ENCODE data around the gene METTL8. TPM values are rescaled to one million over a fixed set of nuclear protein-coding genes. Genes with fewer than 3 reads are reported as not detected.

METTL8 gene
- total RNA-seq, 1 experiment from 2014 or later: 34.4 TPM

GRCh38 chr2:171334171-171334570, 99.6 kb downstream of the METTL8 start:
- RAD21 ChIA-PET (ENCODE audit: low non-redundant PET in 1 of 2, low total read pairs in 2 of 2, uncharacterized antibody in 2 of 2, unreplicated experiment in 2 of 2): no interaction called here
- Histone ChIP-seq H3K9me3 (ENCODE audit: control insufficient read depth in 1 of 2, insufficient read depth in 1 of 2, low read depth in 1 of 2, low read length in 2 of 2) (no peaks in the 10 kb centered on the region), H3K9ac (ENCODE audit: low read length) (no peak overlapping the region), H3K79me2 (ENCODE audit: insufficient read depth, low read length) (no peaks in the 10 kb centered on the region), H3K9me2 (ENCODE audit: insufficient read depth) (no peaks in the 10 kb centered on the region), H3K4me2 (ENCODE audit: low read length) (no peak overlapping the region), H3K27me3 (ENCODE audit: insufficient read depth, low read length) (no peaks in the 10 kb centered on the region), H3K27ac (ENCODE audit: low read depth, low read length) (no peak overlapping the region), H4K20me1 (ENCODE audit: insufficient read depth) (no peaks in the 10 kb centered on the region), H3K4me3 (replicated peaks in 1 of 2; ENCODE audit: low read depth in 1 of 2, low read length in 2 of 2) (no peak overlapping the region), H3K4me1 (ENCODE audit: control insufficient read depth in 1 of 2, insufficient read depth in 2 of 2, low read length in 2 of 2) (0 out of 4 replicates have a peak, but pooled peaks cover 0 to 2% of the 10 kb centered on the region in 2 experiments), H3K36me3 (ENCODE audit: control insufficient read depth in 1 of 2, insufficient read depth in 2 of 2, low read length in 2 of 2) (no peaks in the 10 kb centered on the region), H2AFZ (ENCODE audit: low read depth, low read length, poor library complexity, severe bottlenecking) (no peak overlapping the region)
- CTCF ChIA-PET: no interaction called here
- POLR2A ChIA-PET: no interaction called here
- BruUV-seq (replicated peaks): no TSS peak
- TF ChIP-seq POLR2AphosphoS5 (IDR thresholded peaks at IDR 0.05; ENCODE audit: low read depth, low read length): no peak
- TF ChIP-seq REST (IDR thresholded peaks at IDR 0.05; ENCODE audit: low read depth): no peak
- TF ChIP-seq CEBPB (IDR thresholded peaks at IDR 0.05; ENCODE audit: low read depth): no peak
- TF ChIP-seq SIN3A (IDR thresholded peaks at IDR 0.05; ENCODE audit: low read depth): no peak
- TF ChIP-seq ELF1 (IDR thresholded peaks at IDR 0.05; ENCODE audit: borderline replicate concordance, low read depth): no peak
- no peak for TF ChIP-seq ZNF274 (IDR thresholded peaks at IDR 0.05; ENCODE audit: low read depth, low read length)
- TF ChIP-seq RAD21 (IDR thresholded peaks at IDR 0.05; ENCODE audit: low read depth): no peak
- no peak for TF ChIP-seq POLR2A (IDR thresholded peaks at IDR 0.05; ENCODE audit: borderline replicate concordance, extremely low read depth, insufficient read depth, insufficient read length)
- no peak for TF ChIP-seq YY1 (IDR thresholded peaks at IDR 0.05; ENCODE audit: extremely low read depth, insufficient replicate concordance, low read depth, low read length)
- TF ChIP-seq EZH2 (IDR thresholded peaks at IDR 0.05): no peak
- no peak for TF ChIP-seq SP1 (IDR thresholded peaks at IDR 0.05; ENCODE audit: low read depth)
- TF ChIP-seq EZH2phosphoT487 (IDR thresholded peaks at IDR 0.05; ENCODE audit: borderline replicate concordance): no peak
- no peak for TF ChIP-seq FOSL1 (IDR thresholded peaks at IDR 0.05; ENCODE audit: low read depth)
- no peak for TF ChIP-seq ATF3 (IDR thresholded peaks at IDR 0.05)
- ATAC-seq (no peak), DNase-seq (ENCODE audit: low read depth, low spot score) (no peak)
- intact Hi-C loops (cut with micrococcal nuclease): loop anchor here (10.0 kb wide), 1 partner anchor 1441 kb away; no protein-coding TSS in a partner anchor

Measured in HCT116 (cell line).